SHP77 treated with DMSO at 0.1 percent for 48 hours (cell line): ENCODE results near the gene FAF1.
A peak's percentile ranks its signal among the peaks of the same experiment; 100 is the strongest.
"Not testable (repeated sequence)": the region's sequence is repeated elsewhere in the genome, so short reads cannot be mapped to it uniquely, and the experiment has no call there.

Source experiments
- DNase-seq: peaks from one replicate; lab custom pipeline; 2025; lab: John Stamatoyannopoulos, UW

FAF1 gene

DNA sequence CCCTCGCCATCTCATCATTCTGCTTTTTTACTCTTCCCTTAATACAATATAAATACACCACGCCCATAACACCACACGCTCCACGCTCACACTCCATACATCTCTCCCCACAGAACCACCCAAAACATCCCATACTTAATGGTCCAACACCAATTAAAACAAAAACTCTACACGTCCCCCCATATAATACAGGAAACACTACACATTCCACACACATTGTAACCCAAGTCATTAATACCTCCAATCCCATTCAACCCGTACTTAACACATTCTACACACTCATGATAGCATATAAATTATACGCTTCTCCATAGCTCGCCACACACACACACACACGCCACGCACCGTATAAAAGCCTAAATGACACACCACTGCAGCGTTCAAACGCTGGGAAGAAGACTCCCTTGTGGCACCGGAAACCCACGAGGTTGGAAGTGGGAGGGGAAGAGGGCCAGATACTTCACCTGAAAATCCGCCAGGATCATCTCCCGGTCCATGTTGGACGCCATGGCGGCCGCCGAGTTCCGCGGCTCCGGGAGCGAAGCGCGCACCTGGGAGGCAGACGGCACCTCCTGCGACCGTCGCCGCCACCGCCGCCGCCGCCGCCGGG lies 659 bp downstream of the FAF1 start:
- no peak for DNase-seq

DNA sequence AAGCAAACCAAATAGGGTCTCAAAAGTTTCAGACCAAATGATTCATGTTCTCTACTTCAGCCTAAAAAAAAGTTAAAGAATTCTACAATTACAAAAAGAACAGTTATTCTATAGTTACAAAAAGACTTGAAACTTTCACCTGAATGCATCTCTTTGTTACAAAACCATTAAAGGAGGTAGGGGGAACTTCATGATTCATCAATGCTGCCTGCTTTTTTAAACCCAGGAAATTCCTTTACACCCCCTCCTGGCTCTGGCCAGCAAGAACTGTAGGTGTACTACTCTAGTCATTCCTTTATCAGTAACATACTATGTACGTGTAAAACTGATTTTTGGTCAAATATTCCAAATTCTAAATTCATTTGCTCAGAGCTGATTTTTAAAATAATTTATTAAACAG lies 5.0 kb downstream of the FAF1 start:
- no peak for DNase-seq

DNA sequence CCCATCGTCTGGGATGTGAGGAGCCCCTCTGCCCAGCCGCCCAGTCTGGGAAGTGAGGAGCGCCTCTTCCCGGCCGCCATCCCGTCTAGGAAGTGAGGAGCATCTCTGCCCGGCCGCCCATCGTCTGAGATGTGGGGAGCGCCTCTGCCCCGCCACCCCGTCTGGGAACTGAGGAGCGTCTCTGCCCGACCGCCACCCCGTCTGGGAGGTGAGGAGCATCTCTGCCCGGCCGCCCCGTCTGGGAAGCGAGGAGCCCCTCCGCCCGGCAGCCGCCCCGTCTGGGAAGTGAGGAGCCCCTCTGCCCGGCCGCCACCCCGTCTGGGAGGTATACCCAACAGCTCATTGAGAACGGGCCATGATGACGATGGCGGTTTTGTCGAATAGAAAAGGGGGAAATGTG lies 7.5 kb downstream of the FAF1 start:
- not testable (repeated sequence) for DNase-seq

DNA sequence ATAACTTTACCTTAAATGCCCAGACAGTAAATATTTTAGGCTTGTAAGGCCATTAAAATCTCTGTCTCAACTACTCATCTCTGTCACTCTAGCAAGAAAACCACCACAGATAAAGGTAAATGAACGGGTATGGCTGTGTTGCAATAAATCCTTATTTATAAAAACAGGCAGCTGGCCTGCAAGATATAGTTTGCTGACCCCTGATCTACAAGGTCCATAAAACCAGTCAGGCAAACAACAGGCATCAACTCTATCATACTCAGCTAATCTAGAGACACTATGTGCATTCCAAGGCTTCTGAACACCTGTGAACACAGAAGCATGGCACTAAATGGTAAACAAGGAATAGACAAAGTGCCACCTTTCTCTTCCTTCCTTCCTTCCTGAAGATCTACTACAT lies 9.7 kb downstream of the FAF1 start:
- DNase-seq = no peak

DNA sequence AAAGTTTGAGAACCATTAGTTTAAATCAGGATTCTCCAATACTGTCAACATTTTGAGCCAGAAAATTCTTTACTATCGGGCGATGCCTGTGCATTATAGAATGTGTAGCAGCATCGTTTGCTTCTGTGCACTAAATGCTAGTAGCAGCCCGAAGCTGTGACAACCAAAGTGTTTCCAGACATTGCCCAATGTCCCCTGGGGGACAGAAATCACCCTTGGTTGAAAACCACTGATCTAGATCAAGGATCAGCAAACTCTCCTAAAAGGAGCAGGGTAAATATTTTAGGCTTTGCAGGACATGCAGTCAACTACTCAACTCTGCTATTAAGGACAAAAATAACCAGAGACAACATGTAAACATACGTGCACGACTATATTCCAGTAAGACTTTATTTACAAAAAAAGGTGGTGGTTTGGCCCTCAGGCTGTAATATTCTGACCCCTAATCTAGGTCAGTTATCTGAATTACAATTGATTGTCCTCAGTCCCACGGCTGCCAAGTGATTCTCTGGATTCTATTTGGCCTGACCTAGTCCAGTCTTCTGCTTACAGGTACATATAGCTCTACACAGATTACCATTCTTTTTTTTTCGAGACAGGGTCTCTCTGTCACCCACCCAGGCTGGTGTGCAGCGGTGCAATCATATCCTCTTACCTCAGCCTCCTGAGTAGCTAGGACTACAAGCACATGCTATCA lies 10.6 kb downstream of the FAF1 start:
- DNase-seq = no peak

DNA sequence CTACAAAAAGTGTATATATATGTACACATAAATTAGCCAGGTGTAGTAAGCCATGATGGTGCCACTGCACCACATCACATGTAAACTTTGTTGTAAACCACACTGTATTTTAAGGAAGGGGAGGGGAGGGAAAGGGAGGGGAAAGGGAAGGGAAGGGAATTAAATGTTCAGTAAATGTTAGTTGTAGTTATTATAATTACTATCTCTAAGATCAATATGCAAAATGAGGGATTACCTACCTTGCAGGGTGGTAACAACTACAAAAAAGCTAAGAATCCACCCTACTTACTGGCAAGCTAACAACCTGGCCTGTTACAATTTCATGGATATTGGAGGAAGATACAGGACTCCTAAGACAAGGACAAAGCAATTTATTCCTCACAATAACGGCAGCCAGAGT lies 17.7 kb downstream of the FAF1 start:
- no peak for DNase-seq

DNA sequence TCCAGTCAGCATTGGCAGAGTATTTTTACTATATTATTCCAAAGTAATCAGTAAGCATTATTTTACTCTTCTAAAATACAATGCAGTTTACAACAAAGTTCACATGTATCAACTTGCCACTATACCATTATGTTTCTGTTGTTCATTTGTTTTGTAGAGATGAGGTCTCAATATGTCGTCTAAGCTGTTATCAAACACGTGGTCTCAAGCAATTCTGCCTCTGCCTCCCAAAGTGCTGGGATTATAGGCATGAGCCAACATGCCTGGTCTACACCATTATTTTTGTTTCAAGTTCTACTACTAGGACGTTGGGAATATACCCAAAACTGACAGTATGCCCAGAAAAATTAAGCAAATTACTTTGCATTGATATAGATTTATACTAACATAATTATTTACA lies 19.8 kb downstream of the FAF1 start:
- no peak for DNase-seq

DNA sequence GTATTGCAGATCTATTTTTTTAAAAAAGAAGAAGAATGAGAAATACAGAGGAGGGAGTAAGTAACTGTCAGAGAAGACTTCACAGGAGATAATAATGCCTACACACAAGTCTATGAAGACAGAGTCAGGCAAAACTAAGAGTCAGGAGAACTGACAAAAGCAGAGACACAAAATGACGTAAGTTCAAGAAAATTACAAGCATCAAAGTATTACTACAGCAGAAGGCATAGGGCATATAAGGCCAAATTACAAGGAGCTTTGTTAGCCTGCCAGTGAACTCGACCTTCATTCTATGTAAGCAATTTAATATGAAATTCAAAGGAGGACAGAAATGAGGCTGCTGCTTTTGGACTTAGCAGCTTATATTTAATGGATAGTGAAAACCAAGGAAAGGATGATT lies 23.7 kb downstream of the FAF1 start:
- no peak for DNase-seq

DNA sequence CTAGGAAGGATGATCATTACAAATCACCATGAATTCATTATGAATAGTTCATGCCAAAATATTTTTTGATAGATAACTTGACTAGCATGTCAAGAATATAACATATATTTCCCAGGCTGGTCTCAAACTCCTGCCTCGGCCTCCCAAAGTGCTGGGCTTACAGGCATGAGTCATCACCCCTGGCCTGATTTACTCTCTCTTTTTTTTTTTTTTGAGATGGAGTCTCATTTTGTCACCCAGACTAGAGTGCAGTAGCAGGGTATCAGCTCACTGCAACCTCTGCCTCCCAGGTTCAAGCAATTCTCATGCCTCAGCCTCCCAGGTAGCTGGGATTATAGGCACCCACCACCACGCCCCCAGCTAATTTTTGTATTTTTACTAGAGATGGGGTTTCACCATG lies 24.8 kb downstream of the FAF1 start:
- DNase-seq = not testable (repeated sequence)

DNA sequence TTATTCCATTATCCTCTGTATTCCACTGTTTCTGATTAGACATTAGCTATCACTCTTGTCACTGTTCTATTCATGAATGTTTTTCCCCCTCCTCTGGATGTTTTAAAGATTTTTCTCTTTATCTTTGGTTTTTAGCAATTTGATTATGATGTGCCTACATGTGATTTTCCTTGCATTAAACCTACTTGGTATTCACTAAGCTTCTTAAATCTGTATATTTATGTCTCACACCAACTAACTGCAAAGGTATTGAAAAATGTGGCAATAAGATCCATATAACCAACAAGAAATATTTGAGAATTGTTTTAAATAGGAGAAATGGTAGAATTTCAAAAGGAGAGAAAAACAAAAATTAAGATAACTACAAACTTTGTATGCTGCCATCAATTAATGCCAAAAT lies 25.2 kb downstream of the FAF1 start:
- DNase-seq = no peak

DNA sequence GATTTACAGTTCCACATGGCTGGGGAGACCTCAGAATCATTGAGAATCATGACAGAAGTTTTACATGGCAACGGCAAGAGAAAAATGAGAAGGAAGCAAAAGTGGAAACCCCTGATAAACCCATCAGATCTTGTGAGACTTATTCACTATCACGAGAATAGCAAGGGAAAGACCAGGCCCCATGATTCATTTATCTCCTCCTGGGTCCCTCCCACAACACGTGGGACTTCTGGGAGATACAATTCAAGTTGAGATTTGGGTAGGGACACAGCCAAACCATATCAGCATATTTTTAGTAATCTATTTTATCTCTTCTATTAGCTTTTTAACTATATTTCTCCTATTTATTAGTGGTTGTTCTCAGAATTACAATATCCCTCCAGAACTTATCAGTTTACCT lies 26.3 kb downstream of the FAF1 start:
- DNase-seq = not testable (repeated sequence)

DNA sequence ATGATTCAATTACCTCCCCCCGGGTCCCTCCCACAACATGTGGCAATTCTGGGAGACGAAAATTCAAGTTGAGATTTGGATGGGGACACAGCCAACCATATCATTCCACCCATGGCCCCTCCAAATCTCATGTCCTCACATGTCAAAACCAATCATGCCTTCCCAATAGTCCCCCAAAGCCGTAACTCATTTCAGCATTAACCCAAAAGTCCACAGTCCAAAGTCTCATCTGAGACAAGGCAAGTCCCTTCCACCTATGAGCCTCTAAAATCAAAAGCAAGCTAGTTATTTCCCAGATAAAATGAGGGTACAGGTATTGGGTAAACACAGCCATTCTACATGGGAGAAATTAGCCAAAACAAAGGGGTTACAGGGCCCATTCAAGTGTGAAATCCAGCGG lies 28.0 kb downstream of the FAF1 start:
- DNase-seq = not testable (repeated sequence)

DNA sequence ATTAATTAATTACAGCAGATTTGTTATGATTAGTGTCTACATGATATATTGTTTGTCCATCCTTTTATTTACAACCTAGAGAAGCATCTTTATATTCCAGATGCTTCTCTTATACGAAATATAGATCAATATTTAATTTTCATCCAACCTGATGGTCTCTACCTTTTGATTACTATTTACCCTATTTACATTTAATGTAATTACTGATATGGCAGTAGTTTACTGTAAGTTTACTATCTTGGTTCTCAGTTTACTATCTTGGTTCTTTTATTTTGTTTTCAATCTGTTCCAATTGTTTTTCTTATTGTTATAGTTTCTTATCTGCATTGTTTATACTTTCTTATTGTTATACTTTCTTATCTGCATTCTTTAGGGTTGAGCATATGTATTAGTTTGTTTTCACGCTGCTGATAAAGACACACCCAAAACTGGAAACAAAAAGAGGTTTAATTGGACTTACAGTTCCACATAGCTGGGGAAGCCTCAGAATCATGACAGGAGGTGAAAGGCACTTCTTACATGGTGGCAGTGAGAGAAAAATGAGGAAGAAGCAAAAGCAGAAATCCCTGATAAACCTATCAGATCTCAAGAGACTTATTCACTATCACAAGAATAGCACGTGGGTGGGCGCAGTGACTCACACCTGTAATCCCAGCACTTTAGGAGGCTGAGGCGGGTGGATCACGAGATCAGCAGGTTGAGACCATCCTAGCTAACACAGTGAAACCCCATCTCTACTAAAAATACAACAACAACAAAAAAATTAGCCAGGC lies 28.9 kb downstream of the FAF1 start:
- no peak for DNase-seq

DNA sequence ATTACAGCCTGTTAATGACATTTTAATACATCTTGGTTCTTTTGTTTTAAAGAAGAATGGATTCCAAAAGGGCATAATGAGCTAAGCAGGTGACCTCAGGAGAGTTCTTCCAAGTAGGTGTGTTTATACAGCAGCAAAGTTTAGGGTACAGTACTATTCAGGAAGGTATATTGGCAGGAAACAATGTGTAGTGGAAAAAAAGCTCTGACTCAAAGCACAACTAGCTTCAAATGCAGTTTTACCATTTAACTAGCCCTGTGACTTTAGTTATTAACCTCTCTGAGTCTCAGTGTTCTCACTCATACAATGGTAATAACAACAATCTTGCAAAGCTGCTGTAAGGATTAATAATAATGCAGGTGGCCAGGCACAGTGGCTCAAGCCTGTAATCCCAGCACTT lies 29.9 kb downstream of the FAF1 start:
- no peak for DNase-seq

DNA sequence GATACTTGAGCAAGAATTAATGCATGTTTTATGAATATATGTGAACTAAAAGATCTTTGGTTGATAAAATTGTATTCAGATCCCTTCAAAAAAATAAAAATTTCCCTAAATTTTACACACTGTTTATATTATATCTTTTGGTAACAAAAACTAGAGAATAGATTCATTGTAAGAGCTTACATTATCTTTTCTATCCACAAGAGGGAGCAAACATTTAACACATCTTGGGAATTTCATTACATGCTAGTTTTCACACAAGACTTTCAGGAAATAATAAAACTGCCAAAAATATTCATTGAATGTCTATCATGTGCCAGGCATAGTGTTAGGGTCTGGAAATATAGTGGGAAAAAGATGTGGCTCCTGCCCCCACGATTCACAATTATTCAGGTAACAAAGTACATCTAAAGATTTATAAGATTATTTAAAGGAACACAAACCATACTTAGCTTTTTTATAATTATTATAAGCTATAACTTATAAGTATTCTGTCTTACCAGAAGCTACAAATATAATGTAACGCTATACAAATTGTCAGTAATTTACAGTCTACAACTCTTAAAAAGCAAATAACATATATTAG lies 30.6 kb downstream of the FAF1 start:
- DNase-seq = peak; percentile 18

DNA sequence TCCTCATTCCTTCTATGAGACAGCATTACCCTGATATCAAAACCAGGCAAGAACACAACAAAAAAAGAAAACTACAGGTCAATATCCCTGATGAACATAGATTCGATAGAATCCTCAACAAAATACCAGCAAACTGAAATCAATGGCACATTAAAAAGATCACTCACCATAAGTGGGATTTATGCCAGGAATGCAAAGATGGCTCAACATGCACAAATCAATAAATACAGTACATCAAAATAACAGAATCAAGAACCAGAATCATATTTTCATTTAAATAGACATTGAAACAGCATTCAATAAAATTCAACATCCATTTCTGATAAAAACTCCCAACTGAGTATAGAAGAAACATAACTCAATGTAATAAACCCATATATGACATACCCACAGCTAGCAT lies 36.5 kb downstream of the FAF1 start:
- DNase-seq = no peak

DNA sequence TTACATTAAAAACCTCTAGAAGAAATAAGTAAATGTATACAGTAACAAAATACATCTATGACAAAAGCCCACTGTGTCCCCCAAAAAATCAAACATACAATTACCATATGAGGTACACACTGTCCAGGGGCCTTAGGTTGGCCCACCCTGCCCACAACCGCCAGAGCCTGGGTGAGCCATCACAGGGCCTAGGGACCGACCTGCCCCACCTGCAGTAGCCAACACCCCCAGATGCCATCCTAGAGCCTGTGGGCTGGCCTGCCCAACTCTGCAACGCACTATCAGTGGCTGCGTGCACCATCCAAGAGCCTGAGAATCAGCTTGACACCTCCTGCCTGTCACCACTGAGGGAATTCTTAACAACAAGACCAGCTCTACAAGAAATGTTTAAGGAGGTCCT lies 39.0 kb downstream of the FAF1 start:
- no peak for DNase-seq

DNA sequence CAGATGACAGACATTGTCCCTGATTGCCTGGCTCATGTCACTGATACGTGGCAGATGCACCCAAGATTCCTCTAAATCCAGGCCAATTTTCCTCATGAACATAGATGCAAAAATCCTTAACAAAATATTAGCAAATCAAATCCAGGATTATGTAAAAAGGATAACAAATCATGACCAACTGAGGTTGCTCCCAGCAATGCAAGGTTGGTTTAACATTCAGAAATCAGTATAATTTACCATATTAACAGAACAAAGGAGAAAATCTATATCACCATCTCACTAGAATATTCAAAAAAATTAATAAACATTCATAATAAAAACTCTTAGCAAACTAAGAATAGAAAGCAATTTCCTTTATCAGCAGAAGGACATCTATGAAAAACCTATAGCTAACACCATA lies 39.7 kb downstream of the FAF1 start:
- no peak for DNase-seq

DNA sequence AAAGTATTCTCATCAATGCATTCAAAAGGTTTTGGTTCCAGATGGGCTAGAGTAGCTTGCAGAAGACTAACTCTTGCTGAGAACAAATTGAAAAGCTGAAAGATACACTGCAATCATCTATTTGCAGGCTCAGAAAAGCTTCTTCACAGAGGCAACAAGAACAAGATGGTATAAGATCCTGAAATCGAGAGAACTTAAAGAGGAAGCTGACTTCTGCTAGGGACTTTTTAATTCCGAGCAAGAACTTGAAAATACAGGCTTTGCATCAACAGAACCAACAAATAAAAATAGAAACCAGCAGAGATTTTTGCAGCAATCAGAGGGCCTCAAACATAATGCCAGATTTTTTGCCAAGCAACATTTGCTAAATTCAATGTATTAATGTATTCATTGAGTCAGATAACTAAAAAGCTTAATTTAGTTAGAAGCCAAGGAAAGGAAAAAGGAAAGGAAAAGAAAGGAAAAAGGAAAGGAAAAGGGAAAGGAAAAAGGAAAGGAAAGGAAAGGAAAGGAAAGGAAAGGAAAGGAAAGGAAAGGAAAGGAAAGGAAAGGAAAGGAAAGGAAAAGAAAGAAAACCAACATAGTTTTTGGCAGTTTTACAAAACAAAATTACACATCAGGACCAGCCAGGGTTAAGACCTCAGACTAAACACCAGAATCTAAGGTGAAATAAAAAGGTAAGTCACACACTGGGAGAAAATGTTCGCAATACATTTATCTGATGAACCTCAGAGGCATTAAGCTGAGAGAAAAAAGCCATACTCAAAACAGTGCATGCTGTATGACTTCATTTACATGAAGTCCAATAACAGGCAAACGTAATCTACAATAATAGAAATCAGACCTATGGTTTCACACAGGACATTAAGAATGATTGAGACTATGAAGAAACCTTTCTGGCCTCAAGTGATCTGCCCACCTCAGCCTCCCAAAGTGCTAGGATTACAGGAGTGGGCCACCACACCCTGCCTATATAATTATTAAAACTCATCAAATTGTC lies 42.6 kb downstream of the FAF1 start:
- DNase-seq = no peak

DNA sequence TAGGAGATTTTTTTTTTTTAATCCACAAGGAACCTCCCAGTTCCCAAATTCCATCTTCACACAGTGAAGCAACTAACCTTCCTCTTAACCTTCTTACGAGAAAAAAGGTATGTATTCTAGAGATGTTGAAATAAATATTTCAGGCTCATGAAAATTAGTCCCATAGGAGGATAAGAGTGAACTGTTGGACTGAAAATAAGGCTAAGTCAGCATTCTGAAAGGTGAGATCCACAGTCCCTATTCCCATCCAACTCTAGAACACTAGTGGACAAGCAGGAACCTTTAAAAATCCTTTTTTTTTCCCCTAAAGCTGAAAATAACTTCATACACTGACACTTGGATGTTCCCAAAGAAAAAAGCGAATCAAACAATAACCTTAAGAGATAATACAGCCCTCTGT lies 44.4 kb downstream of the FAF1 start:
- DNase-seq = no peak

DNA sequence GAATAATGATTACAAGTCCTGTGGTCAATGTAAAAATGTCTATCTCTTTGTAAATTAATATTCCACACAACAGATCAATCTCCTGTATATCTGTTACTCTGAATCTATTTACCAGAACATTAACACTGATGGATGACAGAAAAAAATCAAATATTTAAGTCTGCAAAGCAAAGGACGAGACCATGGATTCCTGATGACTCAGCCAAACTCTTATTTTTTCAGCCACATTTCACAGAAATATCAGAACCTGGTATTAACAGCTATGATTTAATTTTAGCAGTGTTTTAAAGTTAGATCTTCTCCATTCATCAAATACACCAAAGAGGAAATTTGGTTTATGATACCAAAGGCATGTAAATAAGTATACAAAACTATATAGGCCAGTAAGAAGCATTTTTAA lies 46.1 kb downstream of the FAF1 start:
- DNase-seq = no peak

DNA sequence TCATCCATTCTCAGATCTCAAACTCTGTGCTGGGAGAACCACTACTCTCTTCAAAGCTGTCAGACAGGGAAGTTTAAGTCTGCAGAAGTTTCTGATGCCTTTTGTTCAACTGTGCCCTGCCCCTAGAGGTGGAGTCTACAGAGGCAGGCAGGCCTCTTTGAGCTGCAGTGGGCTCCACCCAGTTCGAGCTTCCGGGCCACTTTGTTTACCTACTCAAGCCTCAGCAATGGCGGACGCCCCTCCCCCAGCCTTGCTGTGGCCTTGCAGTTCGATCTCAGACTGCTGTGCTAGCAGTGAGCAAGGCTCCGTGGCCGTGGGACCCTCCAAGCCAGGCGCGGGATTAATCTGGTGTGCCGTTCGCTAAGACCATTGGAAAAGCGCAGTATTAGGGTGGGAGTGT lies 49.7 kb downstream of the FAF1 start:
- not testable (repeated sequence) for DNase-seq
